GM19452 (cell line): ENCODE measurements around the gene CALN1.

Experiments
- ATAC-seq: cut with Tn5 transposase; IDR thresholded peaks from one replicate; pipeline ENCODE4 v1.9.1; 2021; ENCODE audit not compliant: unreplicated experiment

The CALN1 gene

GRCh38 chr7:72053292-72053691, 358.8 kb downstream of the CALN1 start:
- ATAC-seq, result no peak

GRCh38 chr7:72048420-72048819, 363.7 kb downstream of the CALN1 start:
- ATAC-seq, result no peak

GRCh38 chr7:72042855-72043254, 369.3 kb downstream of the CALN1 start:
- ATAC-seq, result no peak

GRCh38 chr7:72040641-72041040, 371.5 kb downstream of the CALN1 start:
- ATAC-seq, result no peak

- ATAC-seq, result no peak
Observed at GRCh38 chr7:72039460-72039859, 372.7 kb downstream of the CALN1 start.

- no peak for ATAC-seq
Observed at GRCh38 chr7:72038022-72038732, 374.0 kb downstream of the CALN1 start.

- no peak for ATAC-seq
Observed at GRCh38 chr7:72037516-72037915, 374.6 kb downstream of the CALN1 start.

- no peak for ATAC-seq
Observed at GRCh38 chr7:72035266-72035665, 376.9 kb downstream of the CALN1 start.

GRCh38 chr7:72032934-72033333, 379.2 kb downstream of the CALN1 start:
- no peak for ATAC-seq

GRCh38 chr7:72030994-72031667, 381.0 kb downstream of the CALN1 start:
- no peak for ATAC-seq

- ATAC-seq, result no peak
Observed at GRCh38 chr7:72028267-72028666, 383.9 kb downstream of the CALN1 start.

- ATAC-seq, result no peak
Observed at GRCh38 chr7:72025381-72025960, 386.7 kb downstream of the CALN1 start.

- ATAC-seq, result no peak
Observed at GRCh38 chr7:72023926-72024325, 388.2 kb downstream of the CALN1 start.

- no peak for ATAC-seq
Observed at GRCh38 chr7:72021716-72022115, 390.4 kb downstream of the CALN1 start.

- ATAC-seq, result no peak
Observed at GRCh38 chr7:72020311-72020710, 391.8 kb downstream of the CALN1 start.

GRCh38 chr7:72019436-72019835, 392.7 kb downstream of the CALN1 start:
- no peak for ATAC-seq

GRCh38 chr7:72017756-72018155, 394.4 kb downstream of the CALN1 start:
- no peak for ATAC-seq

GRCh38 chr7:72016574-72016973, 395.6 kb downstream of the CALN1 start:
- ATAC-seq, result no peak

GRCh38 chr7:72015136-72015535, 397.0 kb downstream of the CALN1 start:
- no peak for ATAC-seq

GRCh38 chr7:72007018-72007417, 405.1 kb downstream of the CALN1 start:
- no peak for ATAC-seq

GRCh38 chr7:72003236-72003635, 408.9 kb downstream of the CALN1 start:
- no peak for ATAC-seq

- no peak for ATAC-seq
Observed at GRCh38 chr7:71996141-71996540, 416.0 kb downstream of the CALN1 start.
